GM12873 (cell line): Measurements from ENCODE around the gene SAMD7.

ENCODE experiments used
- CTCF ChIP-seq: IDR thresholded peaks from 2 replicates; pipeline ENCODE4 v1.5.1; 2012; ENCODE audit warnings: low read depth, mild to moderate bottlenecking, moderate library complexity, low read length, control low read depth; ENCODE audit not compliant: insufficient read depth; ENCODE audit errors: missing control alignments

SAMD7 gene

DNA sequence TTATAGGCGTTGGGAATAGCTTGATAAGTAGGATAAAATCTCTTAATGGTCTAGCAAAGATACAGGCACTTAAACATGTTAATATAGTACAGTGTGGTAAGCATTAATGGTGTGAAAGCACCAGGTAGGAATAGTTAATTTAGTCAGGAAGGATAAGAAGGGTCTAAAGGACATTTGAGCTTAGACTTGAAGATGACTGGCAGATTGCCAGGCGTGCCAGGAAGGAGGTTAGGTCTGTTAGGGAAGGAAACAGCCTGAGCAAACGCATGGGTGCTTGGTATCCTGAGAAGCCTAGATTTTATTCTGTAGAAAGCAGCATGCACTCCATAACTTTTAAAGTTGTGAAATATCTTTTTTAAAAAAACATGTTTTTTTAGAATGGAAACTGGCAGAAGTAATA is 72.9 kb downstream of the SAMD7 start:
- TF ChIP-seq CTCF: no peak
